Right lobe of liver (tissue), 6 donors: Measurements from ENCODE around the gene MICAL1. TPM values are rescaled to one million over a fixed set of nuclear protein-coding genes. Genes with fewer than 3 reads are reported as not detected.

Experiments used
- ATAC-seq, 4 donors: fragments of 200-7000 bp; cut with Tn5 transposase; one replicate each; pipeline ENCODE4 v1.9.1; 2020; ENCODE audit warnings: mild to moderate bottlenecking in 4 of 4, moderate library complexity in 4 of 4
- DNase-seq, 3 donors: peaks; one replicate each; pipeline ENCODE4 v3.0.0-alpha.2; 2020
- H3K27ac ChIP-seq, 3 donors: fragments of 200-600 bp; one replicate each; pipeline ENCODE4 v1.8.0; 2022
- H3K27me3 ChIP-seq, 2 donors: fragments of 200-600 bp; one replicate each; pipeline ENCODE4 v1.8.0; 2022
- H3K36me3 ChIP-seq, 4 donors: fragments of 200-600 bp; sonication (generic) in 1 of 4; one replicate each; pipeline versions ENCODE4 v1.5.1 to v1.8.0; 2017 to 2022; ENCODE audit warnings: control low read depth in 1 of 4
- H3K4me1 ChIP-seq, 4 donors: fragments of 200-600 bp; sonication (generic) in 1 of 4; one replicate each; pipeline versions ENCODE4 v1.5.1 to v1.8.0; 2017 to 2022; ENCODE audit warnings: control low read depth in 1 of 4
- H3K4me3 ChIP-seq, 3 donors: fragments of 200-600 bp; one replicate each; pipeline ENCODE4 v1.8.0; 2022
- H3K9me3 ChIP-seq, 4 donors: fragments of 200-600 bp; sonication (generic) in 1 of 4; one replicate each; pipeline versions ENCODE4 v1.5.1 to v1.8.0; 2017 to 2022; ENCODE audit warnings: control low read depth in 1 of 4
- CTCF ChIP-seq, 4 donors: fragments of 200-600 bp in 3 of 4; fragments of 450-650 bp in 1 of 4; IDR thresholded peaks; one replicate each; pipeline versions ENCODE4 v1.5.1 to v1.8.0; 2016 to 2022; ENCODE audit warnings: antibody characterized with exemption in 4 of 4, mild to moderate bottlenecking in 2 of 4
- POLR2A ChIP-seq: fragments of 450-650 bp; IDR thresholded peaks from one replicate; pipeline ENCODE4 v1.6.1; 2017; ENCODE audit warnings: antibody characterized with exemption, mild to moderate bottlenecking
- WGBS: methylation state at CpG from one replicate; pipeline ENCODE4 v1.1.6; 2018; ENCODE audit warnings: low coverage, low lambda C conversion rate; ENCODE audit not compliant: insufficient coverage; ENCODE audit errors: missing lambda C conversion rate; 5-methylcytosine and 5-hydroxymethylcytosine counted together
- intact Hi-C, 2 donors: fragments of 100-400 bp; cut with DNase I; formaldehyde crosslinking; loops; one replicate each; pipeline versions ENCODE4 v1.11.2 to v1.14.1; 2022
- total RNA-seq, 6 experiments: library from RNA; depleted of rRNA in 2 of 6; stranded (reverse); fragments of >200 nt in 2 of 6; fragmentation: NEBNext Ultra II Directional in 3 of 6; extraction: Animal tissue kit (Norgen Biotek cat#: 25700) in 3 of 6; gene quantifications; one replicate each; pipeline versions ENCODE4 v1.1.0 to v1.2.4, GENCODE V29; 2016 to 2023
- donor health status: DM: no; HTN: yes; CAD: no.
- donor health status: DM: no; HTN: no; CAD: no.
- donor health status: DM: no; HTN: no; CAD: no.
- donor health status: DM: no; HTN: yes; CAD: no.
- donor health status: DM: no; HTN: yes; CAD: no.

MICAL1 gene
- total RNA-seq, 6 experiments from 2014 or later, result 1.4 to 11.7 (median 5.2) TPM

DNA sequence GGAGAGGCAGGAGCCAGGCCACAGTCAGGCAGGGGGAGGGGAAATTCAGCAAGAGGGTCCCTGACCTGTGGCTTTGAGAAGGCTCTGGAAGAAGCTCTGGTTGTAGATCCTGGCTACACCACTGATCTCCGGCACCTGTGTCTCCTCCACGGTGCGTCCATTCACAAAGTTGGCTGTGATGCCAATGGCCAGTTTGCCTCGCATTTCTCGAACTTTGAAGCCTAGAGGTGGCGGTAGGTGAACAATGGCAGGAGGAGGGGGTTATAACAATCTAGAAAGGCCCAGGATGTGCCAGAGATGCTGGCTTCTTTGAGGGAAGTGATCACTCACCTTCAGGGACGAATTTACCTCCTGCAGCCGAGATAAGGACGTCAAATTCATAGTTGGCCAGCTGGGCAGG is 3.4 kb downstream of the MICAL1 start:
- H3K27me3 ChIP-seq, result peaks cover 0 to 4% of the 10 kb centered on the region in 2 donors
- intact Hi-C loops, result no loop called here
- 91% methylated on average over 8 of the region's 9 CpGs for WGBS
- H3K4me3 ChIP-seq, result no peak overlapping the region
- TF ChIP-seq POLR2A, result no peak
- no peak for TF ChIP-seq CTCF (IDR thresholded peaks at IDR 0.05)
- H3K27ac ChIP-seq, result no peak overlapping the region
- peaks cover 0 to 12% (median 3%) of the 10 kb centered on the region in 4 donors for H3K4me1 ChIP-seq
- H3K36me3 ChIP-seq, result no peaks in the 10 kb centered on the region
- ATAC-seq (no peak), DNase-seq (no peak)
- no peaks in the 10 kb centered on the region for H3K9me3 ChIP-seq

DNA sequence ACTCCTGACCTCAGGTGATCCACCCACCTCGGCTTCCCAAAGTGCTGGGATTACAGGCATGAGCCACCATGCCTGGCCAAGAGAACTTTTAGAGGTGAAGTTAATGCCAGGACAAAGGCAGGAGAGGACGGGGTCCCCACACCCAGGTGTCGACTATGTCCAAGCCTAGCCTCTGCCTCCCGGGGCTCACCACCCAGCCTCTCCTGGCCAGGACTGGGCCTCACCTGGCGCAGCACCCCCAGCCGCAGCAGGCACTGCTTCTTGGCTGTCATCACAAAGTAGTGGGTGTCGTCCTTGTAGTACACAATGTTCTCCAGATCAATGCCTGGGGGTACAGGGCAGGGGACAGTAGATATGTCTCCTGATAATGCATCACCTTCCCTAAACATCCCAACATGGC is 4.2 kb downstream of the MICAL1 start:
- ATAC-seq, result no peak
- intact Hi-C loops, result no loop called here
- no peak overlapping the region for H3K27ac ChIP-seq
- no peak for DNase-seq
- H3K27me3 ChIP-seq, result peaks cover 0 to 4% of the 10 kb centered on the region in 2 donors
- TF ChIP-seq POLR2A (no peak), CTCF (IDR thresholded peaks at IDR 0.05) (no peak)
- no peak overlapping the region for H3K4me3 ChIP-seq
- no CpG with 5 or more reads among the region's 7 CpGs for WGBS
- no peaks in the 10 kb centered on the region for H3K9me3 ChIP-seq
- peaks cover 0 to 7% (median 3%) of the 10 kb centered on the region in 4 donors for H3K4me1 ChIP-seq
- H3K36me3 ChIP-seq, result no peaks in the 10 kb centered on the region

- H3K36me3 ChIP-seq, result no peaks in the 10 kb centered on the region
Observed at GRCh38 chr6:109450801-109451200, 4.8 kb downstream of the MICAL1 start.

GRCh38 chr6:109449795-109450673 is 5.5 kb downstream of the MICAL1 start:
- WGBS, result 77% methylated on average over 10 of the region's 16 CpGs
- TF ChIP-seq POLR2A (no peak), CTCF (IDR thresholded peaks at IDR 0.05) (no peak)
- intact Hi-C loops, result no loop called here
- Histone ChIP-seq H3K27me3 (no peaks in the 10 kb centered on the region), H3K27ac (no peak overlapping the region), H3K4me1 (no peaks in the 10 kb centered on the region), H3K4me3 (no peak overlapping the region), H3K9me3 (no peaks in the 10 kb centered on the region), H3K36me3 (no peaks in the 10 kb centered on the region)
- ATAC-seq (peak in 2 of 4 donors; percentile 10 to 14), DNase-seq (no peak)

More at GRCh38 chr6:109450801-109451200, 4.8 kb downstream of the MICAL1 start:
- ATAC-seq, result no peak
- TF ChIP-seq POLR2A (no peak), CTCF (IDR thresholded peaks at IDR 0.05) (no peak)
- intact Hi-C loops, result no loop called here
- H3K27ac ChIP-seq, result no peak overlapping the region
- H3K27me3 ChIP-seq, result no peaks in the 10 kb centered on the region
- no peaks in the 10 kb centered on the region for H3K9me3 ChIP-seq
- H3K4me3 ChIP-seq, result no peak overlapping the region
- H3K4me1 ChIP-seq, result peaks cover 0 to under 1% (median under 1%) of the 10 kb centered on the region in 4 donors
- 77% methylated on average over 3 of the region's 3 CpGs for WGBS
- DNase-seq, result no peak
